HG03521 (cell line): Measurements from ENCODE around the gene STX12.
"Not testable (repeated sequence)": the region's sequence is repeated elsewhere in the genome, so short reads cannot be mapped to it uniquely, and the experiment has no call there.

Experiments
- ATAC-seq: cut with Tn5 transposase; IDR thresholded peaks from one replicate; pipeline ENCODE4 v1.9.1; 2021; ENCODE audit warnings: mild to moderate bottlenecking, moderate library complexity; ENCODE audit not compliant: unreplicated experiment

STX12 gene

DNA sequence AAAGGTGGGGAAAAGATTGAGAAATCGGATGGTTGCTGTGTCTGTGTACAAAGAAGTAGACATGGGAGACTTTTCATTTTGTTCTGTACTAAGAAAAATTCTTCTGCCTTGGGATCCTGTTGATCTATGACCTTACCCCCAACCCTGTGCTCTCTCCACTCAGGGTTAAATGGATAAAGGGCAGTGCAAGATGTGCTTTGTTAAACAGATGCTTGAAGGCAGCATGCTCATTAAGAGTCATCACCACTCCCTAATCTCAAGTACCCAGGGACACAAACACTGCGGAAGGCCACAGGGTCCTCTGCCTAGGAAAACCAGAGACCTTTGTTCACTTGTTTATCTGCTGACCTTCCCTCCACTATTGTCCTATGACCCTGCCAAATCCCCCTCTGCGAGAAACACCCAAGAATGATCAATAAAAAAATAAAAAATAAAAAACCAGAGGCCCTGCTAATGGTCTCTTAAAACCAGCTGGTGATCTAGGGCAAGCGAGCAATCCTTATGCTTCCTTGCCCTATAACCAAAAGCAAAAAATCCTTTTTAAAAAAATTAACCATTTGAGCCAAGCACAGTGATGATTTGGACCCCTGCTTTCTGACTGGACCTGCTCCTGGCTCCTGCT lies 56.4 kb downstream of the STX12 start:
- not testable (repeated sequence) for ATAC-seq

DNA sequence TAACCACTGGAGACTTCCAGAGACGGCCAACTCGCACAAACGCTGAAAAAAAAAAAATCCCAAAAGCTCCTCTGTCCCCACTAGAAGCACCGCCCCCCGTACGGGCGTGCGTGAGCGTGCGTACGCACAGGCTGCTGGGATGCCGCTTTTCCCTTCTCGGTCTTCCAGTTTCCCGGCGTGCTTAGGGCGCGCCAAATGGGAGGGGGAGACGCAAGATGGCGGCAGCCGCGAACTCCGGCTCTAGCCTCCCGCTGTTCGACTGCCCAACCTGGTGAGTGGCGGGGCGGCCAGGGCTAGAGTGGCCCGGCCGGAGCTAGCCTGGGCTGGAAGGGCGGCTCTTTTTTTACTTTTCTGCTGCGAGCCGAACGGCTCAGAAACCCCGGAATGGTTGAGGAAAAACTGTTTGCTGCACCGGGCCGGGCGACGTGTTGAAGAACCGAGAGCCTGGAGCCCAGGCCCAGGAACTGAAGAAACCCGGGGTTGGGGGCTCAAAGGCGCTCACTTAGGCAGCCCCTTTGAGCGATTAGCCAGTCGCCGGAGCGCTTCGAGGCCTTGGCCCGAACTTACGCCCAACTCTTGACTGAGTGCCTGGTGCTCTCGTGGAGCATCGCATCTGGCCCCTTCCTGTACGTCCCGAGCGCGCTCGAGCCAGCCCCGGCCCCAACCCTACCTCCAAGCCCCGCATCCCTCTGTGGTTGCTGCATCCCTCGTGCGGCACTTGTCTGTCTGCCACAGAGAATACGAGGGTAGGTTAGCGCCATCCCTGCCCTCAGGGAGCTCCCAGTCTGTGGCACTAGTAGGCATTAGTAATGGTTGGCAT lies 57.8 kb downstream of the STX12 start, which contains the start of gene PPP1R8:
Gene PPP1R8, plus strand, starts transcription at position 162 of the 820 bp plus-strand sequence. Its CDS starts 54 bp downstream, at position 216.
- ATAC-seq: peak; percentile 90

- no peak for ATAC-seq
Measured at GRCh38 chr1:27831568-27832410, 58.8 kb downstream of the STX12 start.

GRCh38 chr1:27832762-27833161 lies 59.7 kb downstream of the STX12 start:
- no peak for ATAC-seq

- ATAC-seq: no peak
Measured at GRCh38 chr1:27833470-27833869, 60.5 kb downstream of the STX12 start.

DNA sequence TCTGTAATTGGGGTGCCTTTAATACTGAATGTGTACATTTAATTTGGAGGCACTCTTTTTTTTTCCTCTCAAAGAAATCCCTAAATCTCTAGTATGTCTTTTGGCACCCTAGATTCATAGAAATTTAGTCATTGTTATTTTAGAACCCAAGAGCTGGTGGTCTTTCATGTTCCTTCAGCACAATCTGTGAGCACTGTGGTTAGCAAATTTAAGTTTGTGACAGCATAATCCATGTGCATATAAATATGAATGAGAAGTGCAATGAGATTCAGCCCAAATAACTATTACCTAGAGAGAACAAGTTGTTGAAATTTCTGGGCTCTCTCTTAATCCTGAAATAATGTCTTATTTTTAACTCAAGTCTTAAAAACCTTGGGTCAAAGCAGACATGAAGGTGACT lies 62.0 kb downstream of the STX12 start:
- no peak for ATAC-seq

GRCh38 chr1:27835501-27835900 lies 62.5 kb downstream of the STX12 start:
- ATAC-seq: no peak

- ATAC-seq: no peak
Measured at GRCh38 chr1:27849951-27850350, 76.9 kb downstream of the STX12 start.

- no peak for ATAC-seq
Measured at GRCh38 chr1:27855085-27855484, 82.1 kb downstream of the STX12 start.

DNA sequence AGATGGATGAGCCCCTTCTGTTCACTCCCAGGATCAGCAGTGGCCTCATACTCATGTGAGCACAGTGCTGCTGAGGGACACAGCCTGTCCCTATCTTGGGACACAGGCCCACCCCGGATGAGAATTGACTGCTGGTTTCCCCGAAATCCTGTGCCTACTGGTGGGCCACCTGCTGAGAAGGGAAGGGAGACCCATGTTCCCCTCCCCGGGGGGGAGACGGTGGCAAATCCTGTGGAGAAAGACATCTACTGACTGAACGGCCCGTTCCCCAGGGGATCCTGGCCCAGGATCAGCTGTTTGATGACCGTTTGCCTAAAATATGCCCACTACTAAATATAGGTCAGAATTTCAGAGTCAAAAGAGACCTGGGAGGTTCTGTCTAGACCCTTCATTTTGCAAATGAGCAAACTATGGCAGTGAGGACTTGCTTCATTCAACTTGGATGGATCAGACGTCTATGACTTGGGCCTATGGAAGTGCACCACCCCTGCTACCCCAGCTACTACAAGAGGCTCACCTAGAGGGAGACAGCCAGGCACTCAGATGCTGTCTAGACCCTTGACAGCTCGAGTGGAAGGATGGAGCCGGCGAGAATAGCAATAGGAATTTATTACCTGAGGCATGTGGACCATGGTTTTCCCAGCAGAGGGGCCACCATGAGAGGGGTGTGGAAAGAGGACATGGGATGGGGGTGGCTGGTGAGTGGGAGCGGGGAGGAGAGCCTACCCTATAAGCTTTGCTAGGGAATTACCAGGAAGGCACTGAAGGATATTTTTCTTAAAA lies 83.7 kb downstream of the STX12 start:
- ATAC-seq: no peak

GRCh38 chr1:27857552-27857951 lies 84.5 kb downstream of the STX12 start:
- ATAC-seq: not testable (repeated sequence)

- no peak for ATAC-seq
Measured at GRCh38 chr1:27858072-27858948, 85.3 kb downstream of the STX12 start.

DNA sequence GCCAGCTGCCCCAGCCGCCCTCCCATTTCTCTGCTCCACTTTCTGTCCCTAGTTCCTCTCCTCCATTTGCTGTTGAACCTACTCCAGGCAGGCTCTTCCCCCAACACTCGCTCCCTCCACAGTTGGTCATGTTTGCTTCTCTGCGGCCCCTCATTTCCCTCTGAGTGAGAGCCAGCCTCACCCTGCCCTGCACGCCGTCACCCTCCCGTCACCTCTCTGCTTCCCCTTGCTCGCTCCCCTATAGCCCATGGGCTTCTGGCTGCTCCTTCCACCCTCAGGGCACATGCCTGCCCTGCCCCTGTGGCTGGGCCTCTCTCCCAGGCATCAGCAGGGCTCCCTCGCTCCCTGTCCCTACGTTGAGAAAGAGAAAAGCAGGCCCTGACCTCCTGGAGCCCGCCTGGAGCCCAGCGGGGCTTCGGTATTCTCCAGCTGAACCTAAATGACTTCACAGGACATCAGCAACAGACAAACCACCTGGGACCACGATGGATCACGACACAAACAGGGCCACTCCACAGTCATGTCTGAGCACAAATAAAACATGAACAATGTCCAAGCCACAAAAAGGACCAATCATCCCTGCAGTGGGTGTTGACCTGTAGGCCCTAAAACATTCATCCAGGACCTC lies 86.0 kb downstream of the STX12 start:
- no peak for ATAC-seq

GRCh38 chr1:27861436-27861835 lies 88.4 kb downstream of the STX12 start:
- ATAC-seq: no peak

DNA sequence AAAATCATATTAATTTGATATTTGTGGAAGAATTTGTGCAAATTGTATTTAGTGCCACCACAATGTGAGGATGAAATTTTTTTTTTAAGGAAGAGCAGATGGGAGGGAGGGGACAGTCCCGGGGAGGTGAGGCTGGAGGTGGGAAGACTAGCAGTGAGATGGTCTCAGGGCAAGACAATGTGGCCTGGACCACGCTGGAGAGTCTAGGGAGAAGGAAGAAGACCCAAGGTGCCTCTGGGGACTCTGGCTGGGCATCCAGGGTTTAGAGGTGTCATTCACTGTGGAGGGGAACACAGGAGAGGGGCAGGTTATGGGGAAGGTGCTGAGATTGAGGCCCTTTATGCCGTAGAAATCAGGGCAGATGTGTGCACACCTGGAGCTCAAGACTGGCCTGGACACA lies 89.0 kb downstream of the STX12 start:
- ATAC-seq: no peak

GRCh38 chr1:27862671-27863537 lies 89.9 kb downstream of the STX12 start:
- ATAC-seq: no peak

DNA sequence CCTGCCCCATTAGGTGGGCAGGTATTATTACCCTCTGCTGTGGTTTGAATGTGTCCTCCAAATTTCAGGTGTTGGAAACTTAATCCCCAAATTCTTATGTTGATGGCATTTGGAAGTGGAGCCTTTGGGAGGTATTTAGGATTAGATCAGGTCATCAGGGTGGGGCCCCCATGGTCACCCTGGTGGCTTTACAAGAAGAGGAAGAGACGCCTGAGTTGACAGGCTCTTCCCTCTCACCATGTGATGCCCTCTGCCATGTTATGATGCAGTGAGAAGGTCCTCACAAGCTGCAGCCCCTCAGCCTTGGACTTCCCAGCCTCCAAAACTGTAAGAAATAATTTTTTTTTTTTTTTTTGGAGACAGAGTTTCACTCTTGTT lies 90.5 kb downstream of the STX12 start:
- no peak for ATAC-seq

GRCh38 chr1:27864264-27864895 lies 91.4 kb downstream of the STX12 start:
- no peak for ATAC-seq
